Endometrial microvascular endothelial cells (primary cell): ENCODE measurements around the gene RAD23A. TPM values are rescaled to one million over a fixed set of nuclear protein-coding genes. Genes with fewer than 3 reads are reported as not detected.
"Not testable (repeated sequence)": the region's sequence is repeated elsewhere in the genome, so short reads cannot be mapped to it uniquely, and the experiment has no call there.

Experiments used
- in situ Hi-C: cut with HindIII; loops from 2 replicates; pipeline ENCODE4 v1.10.0; 2017; ENCODE audit warnings: low sequenced_read_pairs, low pct_unique_long_range_greater_than_20kb; ENCODE audit errors: inconsistent ontology term
- total RNA-seq: library from RNA; depleted of rRNA; stranded (reverse); fragments of >200 nt; gene quantifications from one replicate; pipeline ENCODE4 v1.2.3, GENCODE V29; 2015; ENCODE audit errors: inconsistent ontology term

The RAD23A gene
- total RNA-seq, 1 donor from 2014 or later = 138 TPM

DNA sequence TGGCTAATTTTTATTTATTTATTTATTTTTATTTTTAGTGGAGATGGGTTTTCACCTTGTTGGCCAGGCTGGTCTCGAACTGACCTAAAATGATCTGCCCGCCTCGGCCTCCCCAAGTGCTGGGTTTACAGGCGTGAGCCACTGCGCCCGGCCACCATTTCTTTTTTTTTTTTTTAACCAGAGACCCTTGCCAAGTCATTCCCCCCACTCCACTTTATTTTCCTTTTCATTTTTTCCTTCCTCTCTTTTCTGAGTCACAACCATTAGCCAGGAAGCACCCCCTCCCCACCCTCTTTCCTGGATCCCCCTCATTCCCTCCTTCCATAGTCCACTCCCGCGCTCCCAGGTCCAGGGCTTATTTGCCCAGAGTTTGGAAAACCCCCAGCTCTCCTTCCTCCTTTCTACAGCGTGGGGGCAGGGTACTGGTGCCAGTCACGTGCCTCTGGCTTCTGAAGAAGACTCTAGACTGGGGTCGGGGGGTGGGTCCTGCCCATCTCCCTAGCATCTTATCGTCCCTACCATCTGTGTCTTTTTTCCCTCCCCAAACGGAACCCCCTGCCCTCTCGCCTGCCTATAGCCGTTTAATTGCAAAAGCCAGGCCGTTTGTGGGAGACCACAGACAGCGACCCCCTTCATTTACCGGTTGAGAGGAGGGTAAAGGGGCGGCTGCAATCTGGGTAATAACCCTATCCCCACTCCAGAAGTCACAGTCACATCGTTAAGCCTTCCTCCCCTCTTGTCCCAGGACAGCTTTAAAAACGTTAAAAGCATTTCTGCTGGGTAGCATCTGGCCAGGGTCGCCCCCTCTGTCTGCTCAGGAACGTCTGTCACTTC is 8.4 kb upstream of the RAD23A start:
- in situ Hi-C loops = no loop called here

GRCh38 chr19:12937927-12938778 is 7.5 kb upstream of the RAD23A start, which contains the start of gene CALR:
Gene CALR (plus strand): TSS chr19:12938609. CDS start chr19:12938680, 71 bp downstream.
- in situ Hi-C loops = no loop called here

- in situ Hi-C loops = no loop called here
Measured at GRCh38 chr19:12938779-12939601, 6.7 kb upstream of the RAD23A start.

DNA sequence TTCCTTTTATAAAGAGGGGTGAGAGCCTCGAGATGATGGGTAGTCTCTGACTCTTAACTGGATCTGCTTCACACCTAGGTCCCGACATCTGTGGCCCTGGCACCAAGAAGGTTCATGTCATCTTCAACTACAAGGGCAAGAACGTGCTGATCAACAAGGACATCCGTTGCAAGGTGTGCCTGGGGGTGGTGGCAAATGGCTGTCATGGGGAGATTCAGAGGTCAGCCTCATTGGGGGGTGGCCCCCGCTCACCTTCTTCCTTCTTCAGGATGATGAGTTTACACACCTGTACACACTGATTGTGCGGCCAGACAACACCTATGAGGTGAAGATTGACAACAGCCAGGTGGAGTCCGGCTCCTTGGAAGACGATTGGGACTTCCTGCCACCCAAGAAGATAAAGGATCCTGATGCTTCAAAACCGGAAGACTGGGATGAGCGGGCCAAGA is 5.7 kb upstream of the RAD23A start:
- in situ Hi-C loops = no loop called here

- in situ Hi-C loops = no loop called here
Measured at GRCh38 chr19:12940897-12941296, 4.8 kb upstream of the RAD23A start.

DNA sequence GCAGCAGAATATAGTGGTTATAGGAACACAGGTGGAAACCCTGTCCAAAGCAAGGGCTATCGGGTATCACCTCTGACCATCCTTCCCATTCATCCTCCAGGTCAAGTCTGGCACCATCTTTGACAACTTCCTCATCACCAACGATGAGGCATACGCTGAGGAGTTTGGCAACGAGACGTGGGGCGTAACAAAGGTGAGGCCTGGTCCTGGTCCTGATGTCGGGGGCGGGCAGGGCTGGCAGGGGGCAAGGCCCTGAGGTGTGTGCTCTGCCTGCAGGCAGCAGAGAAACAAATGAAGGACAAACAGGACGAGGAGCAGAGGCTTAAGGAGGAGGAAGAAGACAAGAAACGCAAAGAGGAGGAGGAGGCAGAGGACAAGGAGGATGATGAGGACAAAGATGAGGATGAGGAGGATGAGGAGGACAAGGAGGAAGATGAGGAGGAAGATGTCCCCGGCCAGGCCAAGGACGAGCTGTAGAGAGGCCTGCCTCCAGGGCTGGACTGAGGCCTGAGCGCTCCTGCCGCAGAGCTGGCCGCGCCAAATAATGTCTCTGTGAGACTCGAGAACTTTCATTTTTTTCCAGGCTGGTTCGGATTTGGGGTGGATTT is 2.1 kb upstream of the RAD23A start:
- in situ Hi-C loops = no loop called here

DNA sequence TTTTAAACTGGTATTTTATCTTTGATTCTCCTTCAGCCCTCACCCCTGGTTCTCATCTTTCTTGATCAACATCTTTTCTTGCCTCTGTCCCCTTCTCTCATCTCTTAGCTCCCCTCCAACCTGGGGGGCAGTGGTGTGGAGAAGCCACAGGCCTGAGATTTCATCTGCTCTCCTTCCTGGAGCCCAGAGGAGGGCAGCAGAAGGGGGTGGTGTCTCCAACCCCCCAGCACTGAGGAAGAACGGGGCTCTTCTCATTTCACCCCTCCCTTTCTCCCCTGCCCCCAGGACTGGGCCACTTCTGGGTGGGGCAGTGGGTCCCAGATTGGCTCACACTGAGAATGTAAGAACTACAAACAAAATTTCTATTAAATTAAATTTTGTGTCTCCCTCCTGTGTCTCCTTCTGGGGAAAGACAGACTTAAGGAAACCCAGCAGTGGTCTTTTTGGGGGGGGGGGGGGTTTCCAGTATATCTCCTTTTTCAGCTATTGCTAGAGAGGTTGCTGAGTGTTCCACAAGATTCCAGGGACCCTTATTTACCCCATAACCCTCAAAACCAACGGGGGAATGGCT is 1.5 kb upstream of the RAD23A start:
- in situ Hi-C loops = no loop called here

GRCh38 chr19:12946092-12946721 is 545 bp downstream of the RAD23A start:
- in situ Hi-C loops = no loop called here

GRCh38 chr19:12946731-12947496 is 1.3 kb downstream of the RAD23A start:
- in situ Hi-C loops = no loop called here

DNA sequence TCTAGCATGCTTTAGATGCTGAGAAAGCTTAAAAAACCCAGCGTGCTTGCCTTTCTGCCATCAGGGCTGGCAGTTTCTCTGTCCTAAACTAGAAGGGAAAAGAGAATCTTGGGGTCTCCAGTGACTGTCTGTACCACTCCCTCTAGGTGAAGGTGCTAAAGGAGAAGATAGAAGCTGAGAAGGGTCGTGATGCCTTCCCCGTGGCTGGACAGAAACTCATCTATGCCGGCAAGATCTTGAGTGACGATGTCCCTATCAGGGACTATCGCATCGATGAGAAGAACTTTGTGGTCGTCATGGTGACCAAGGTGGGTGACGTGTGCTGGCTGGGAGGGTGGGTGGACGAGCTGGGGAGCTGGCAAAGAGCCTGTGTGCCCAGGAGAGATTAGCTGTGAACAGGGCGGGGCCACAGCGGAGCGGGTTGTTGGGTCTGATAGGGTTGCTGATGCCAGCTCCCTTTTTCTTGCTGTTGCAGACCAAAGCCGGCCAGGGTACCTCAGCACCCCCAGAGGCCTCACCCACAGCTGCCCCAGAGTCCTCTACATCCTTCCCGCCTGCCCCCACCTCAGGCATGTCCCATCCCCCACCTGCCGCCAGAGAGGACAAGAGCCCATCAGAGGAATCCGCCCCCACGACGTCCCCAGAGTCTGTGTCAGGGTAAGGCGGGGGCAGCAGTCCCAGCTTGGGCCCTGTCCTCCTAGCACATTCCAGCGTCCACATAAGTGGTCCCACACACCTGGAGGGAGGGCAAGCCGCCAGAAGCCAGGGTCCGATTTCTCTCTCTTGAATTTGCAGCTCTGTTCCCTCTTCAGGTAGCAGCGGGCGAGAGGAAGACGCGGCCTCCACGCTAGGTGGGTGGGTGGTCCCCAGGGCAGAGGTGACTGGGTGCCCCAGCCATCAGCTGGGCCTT is 2.3 kb downstream of the RAD23A start:
- in situ Hi-C loops = no loop called here

DNA sequence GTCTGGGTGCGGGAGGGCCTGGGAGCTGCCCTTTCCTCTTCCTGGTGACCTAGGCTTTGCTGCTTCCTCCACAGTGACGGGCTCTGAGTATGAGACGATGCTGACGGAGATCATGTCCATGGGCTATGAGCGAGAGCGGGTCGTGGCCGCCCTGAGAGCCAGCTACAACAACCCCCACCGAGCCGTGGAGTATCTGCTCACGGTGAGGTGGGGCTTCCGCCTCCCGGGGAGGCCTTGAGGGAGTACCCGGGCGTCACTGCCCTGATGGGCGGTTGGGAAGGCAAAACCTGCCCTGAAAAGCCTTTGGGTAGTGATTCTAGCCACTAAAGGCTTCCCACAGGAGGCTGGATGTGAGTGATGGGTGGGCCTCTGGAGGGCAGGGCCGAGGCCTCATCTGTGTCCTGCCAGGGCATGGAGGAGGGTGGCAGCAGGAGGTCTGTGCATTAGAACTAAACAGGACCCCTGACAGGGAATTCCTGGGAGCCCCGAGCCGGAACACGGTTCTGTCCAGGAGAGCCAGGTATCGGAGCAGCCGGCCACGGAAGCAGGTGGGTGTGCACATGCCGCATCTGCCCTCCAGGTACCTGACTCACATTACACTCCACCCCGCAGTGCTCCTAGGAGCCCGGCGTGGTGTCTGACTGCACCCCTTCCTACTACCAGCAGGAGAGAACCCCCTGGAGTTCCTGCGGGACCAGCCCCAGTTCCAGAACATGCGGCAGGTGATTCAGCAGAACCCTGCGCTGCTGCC is 3.1 kb downstream of the RAD23A start:
- in situ Hi-C loops = no loop called here

DNA sequence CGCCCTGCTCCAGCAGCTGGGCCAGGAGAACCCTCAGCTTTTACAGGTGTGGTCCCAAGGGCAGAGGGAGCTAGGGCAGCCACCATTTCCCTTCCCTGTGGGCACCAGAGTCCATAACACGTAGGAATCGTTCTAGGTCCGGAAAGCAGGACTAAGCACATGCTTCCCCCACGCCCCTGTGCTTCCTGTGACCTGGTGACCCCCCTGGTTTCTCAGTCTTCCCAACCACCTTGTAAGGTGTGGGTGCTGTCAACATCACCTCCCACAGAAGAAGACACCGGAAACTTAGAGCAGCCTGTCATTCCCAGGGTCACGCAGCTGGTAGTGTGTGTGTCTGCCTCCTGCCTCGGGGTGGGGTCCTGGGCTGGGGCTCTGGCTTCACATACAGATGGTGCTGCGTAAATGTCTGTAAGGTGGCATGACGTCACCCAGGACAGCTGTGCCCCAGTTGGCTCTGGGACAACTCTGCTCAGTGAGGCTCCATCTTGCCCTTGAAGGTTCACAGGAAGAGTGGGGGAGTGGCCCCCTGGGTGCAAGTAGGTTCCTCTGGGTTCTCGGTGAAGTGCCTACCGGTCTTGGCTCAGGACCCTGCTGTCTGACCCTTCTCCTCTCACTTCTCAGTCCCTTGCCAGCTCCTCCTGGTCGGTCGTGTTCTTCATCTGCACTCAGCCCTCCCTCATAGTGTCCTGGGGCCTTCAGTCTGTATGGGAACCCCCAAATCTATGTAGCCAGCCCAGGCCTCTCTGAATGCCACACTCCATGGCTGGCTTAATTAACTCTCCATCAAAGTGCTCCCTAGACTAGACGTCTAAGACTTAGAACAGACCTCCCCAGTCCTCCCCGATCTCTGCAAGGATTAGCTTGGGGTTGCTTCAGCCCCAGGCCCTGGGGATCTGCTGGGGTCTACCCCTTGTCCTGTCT is 4.0 kb downstream of the RAD23A start:
- in situ Hi-C loops = no loop called here

- in situ Hi-C loops = not testable (repeated sequence)
Measured at GRCh38 chr19:12952050-12952449, 6.4 kb downstream of the RAD23A start.

DNA sequence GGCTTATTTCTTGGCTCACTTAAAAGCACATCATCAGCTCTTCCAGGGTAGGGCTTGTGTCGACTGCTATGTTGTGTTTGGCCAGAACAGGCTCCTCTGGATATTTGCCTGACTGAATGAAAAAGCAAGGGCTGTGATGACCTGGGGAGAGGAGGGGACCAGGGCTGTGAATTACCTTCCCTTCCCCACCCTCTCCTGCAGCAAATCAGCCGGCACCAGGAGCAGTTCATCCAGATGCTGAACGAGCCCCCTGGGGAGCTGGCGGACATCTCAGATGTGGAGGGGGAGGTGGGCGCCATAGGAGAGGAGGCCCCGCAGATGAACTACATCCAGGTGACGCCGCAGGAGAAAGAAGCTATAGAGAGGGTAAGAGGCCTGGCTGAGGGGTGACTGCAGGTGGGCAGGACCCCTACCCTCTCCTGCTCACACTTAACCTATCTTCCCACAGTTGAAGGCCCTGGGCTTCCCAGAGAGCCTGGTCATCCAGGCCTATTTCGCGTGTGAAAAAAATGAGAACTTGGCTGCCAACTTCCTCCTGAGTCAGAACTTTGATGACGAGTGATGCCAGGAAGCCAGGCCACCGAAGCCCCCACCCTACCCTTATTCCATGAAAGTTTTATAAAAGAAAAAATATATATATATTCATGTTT is 7.0 kb downstream of the RAD23A start:
- in situ Hi-C loops = no loop called here
